ENCODE measurements around the gene ACTL10.
A peak's percentile ranks its signal among the peaks of the same experiment; 100 is the strongest.

ACTL10 gene

DNA sequence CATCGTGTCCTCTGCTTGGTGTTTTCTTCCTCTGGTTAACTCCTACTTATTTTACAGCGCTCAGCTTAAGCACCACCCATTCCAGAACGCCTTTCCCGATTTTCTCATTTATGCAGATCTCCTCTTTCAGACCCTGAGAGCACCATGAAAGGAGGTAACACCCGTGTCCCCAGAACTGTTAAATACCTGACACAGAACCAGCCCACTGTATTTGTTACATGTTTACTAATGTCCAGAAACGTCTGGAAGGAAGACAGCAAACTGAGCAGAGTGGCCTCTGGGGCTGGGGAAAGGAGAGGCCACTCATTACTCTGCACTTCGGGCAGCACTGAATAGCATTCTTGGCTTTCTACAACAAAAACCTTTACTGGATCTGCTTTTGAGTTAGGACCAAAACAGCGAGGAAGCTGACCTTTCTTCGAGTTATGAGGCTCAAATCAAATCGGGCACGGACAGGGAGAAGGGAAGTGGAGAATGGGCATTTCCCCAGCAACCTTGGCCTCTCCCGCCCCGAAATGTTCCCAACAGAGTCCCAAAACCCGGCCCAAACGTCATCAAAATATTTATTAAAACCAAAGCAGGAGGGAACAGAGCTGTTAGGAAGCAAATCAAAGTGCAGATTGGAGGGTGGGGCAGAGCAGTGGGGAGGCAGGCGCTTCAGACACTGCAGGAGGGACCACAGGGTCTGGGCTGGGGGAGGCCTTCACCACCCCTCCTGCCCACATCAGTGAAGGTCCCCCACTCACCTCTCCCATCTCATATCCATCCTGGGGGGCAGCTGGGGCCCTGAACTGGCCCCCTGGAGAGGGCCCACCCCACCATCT, 8.6 kb downstream of the ACTL10 start:
- DNase-seq (ENCODE audit: low spot score) = no peak

DNA sequence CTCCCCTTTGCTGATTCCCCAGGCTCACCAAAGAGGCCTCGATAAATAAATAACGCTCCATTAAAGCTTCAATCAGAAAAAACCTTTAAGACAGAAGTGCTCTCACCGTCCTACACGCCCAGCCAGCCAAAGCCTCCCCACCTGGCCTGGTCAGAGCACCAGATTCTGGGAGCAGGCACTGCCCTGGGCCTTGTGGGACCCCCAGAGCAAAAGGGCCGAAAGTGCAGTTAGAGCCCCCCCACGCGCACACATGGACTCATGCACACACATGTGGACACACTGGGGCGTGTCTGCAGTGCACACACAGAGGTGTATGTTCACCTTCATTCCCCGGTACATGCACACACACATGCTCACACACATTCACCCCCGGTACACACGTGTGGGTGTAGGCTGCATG, 9.4 kb downstream of the ACTL10 start:
- no peak for DNase-seq (ENCODE audit: low spot score)
- TF ChIP-seq, protein P1, sequence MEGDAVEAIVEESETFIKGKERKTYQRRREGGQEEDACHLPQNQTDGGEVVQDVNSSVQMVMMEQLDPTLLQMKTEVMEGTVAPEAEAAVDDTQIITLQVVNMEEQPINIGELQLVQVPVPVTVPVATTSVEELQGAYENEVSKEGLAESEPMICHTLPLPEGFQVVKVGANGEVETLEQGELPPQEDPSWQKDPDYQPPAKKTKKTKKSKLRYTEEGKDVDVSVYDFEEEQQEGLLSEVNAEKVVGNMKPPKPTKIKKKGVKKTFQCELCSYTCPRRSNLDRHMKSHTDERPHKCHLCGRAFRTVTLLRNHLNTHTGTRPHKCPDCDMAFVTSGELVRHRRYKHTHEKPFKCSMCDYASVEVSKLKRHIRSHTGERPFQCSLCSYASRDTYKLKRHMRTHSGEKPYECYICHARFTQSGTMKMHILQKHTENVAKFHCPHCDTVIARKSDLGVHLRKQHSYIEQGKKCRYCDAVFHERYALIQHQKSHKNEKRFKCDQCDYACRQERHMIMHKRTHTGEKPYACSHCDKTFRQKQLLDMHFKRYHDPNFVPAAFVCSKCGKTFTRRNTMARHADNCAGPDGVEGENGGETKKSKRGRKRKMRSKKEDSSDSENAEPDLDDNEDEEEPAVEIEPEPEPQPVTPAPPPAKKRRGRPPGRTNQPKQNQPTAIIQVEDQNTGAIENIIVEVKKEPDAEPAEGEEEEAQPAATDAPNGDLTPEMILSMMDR (IDR thresholded peaks at IDR 0.05; ENCODE audit: extremely low read depth, missing control alignments) = no peak

More for the DNA sequence above, 8.6 kb downstream of the ACTL10 start:
- TF ChIP-seq, protein P1 (IDR thresholded peaks at IDR 0.05; ENCODE audit: extremely low read depth, missing control alignments) = no peak

DNA sequence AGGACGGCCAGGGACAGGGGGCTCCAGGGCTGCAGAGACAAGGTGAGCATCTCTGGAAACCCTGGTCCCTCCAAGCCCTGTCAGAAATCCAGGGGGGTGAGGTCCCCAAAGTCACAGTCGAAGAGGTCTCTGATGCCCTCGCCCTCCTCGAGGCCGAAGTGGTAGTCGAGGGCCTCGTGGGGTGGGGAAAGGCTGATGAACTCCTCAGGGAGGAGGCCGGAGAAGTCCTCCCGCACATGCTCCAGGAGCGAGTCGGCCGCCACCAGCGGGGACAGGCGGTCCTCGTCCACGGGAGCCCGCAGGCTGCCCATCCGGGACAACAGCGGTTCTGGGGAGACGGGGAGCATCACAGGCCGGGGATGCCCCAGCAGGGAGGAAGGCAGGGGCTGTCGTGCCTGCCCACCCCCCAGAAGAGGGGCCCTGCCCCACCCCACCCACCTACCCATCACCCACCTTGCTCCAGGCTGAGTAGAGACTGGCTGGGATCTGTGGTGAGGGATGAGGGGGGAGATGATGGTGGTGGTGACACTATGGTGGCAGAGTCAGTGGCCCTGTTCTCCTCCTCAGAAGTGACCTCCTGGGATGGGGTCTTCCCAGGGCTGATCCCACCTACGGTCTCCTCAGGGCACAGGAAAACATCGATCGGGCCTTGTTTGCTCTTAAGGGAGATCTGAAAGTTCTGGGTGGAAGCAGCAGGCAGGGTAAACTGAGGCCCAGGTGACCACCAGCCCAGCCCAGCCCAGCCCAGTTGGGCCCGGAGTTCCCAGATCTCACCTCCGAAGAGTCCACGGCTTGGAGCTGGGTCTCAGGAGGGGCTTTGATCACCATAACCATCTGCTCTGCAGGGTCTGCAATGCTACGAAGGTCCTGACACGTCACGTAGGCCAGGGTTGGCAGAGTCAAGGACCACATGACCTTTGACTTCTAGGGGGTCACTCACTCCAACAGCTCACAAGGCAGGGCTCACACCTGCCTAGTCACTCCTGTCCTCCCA, 10.2 kb downstream of the ACTL10 start:
- TF ChIP-seq, protein P1 (IDR thresholded peaks at IDR 0.05; ENCODE audit: extremely low read depth, missing control alignments) = no peak
- DNase-seq (ENCODE audit: low spot score) = no peak

DNA sequence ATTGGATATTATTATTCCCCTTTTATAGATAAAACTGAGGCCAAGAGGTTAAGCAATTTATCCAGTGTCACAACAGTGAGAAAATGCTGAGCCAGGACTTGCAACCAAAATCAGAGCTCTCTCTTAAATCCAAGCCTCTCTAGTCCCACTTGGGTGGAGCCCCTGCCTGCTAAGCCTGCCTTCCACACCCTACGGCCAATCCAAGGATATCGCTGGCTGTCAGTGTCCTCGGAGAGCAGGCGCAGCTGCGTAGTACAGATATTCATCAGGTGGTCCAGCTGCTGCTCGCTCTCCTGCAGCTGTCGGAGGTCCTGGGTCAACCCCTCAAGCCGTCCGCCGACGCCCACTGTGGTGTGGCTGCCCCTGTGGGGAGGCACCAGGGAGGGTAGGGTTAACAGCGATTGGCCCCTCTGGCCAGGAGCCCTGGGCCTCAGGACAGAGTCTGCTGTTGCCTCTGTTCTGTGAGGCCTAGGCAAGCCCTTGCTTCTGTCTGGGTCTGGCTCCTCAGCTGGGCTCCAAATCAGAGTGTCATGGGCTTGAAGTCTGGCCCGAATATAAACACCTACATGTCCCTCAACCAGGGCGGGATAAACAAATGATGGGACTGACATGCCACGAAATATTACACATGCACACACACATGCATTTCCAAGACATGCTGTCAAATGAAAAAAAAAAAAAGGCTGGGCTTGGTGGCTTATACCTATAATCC, 11.4 kb downstream of the ACTL10 start:
- TF ChIP-seq, protein P1 (IDR thresholded peaks at IDR 0.05; ENCODE audit: extremely low read depth, missing control alignments) = no peak
- DNase-seq (ENCODE audit: low spot score) = no peak

DNA sequence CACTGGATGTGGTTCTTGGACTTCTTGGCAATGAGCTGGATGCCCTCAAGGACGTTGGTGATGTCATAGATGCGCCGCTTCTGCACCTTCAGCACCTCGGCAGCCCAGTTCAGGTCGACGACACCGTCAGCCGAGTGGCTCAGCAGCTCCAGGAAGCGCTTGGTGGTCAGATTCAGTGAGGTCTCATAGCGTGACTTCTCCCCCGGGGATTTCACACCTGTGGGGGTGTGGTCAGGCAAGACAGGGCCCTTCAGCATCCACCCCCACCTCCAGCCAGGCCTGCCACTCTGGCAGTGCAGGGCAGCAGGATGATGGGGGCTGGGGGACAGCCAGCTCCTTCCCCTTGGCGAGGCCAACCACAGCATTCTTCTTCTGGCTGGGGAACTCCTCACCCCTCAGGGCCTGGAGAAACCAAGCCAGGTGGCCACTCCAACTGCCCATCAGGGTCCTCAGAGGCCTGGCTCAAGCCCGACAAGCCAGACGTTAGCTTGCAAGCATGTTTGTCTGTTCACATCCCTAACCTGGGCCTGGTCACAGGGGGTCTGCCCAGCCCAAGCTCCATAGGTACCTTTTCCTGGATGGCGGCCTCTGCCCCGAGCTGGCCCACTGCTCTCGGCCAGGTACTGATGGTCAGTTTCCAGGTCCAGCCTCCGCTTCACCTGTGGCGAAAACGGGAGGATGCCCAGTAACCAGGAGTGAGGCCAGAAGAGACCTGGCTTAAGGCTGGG, 13.2 kb downstream of the ACTL10 start:
- peak; percentile 82 for DNase-seq (ENCODE audit: low spot score)
- TF ChIP-seq, protein P1 (IDR thresholded peaks at IDR 0.05; ENCODE audit: extremely low read depth, missing control alignments) = no peak

DNA sequence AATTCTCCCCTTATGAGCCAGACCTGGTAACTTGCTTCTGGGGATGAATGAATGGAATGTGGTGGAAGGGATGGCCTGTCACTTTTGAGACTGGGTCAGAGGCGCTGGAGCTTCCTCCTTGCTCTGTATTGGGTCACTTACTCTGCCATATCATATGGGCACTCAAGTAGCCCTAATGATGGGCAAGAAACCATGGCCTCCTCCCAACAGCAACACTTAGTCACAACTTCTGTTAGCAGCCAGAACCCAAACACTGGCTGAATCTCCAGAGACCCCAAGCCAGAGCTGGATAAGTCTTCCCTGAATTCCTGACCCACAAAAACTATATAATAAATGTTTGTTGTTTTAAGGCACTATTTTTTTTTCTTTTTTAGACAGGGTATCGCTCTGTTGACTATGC, 13.9 kb downstream of the ACTL10 start:
- TF ChIP-seq, protein P1 (IDR thresholded peaks at IDR 0.05; ENCODE audit: extremely low read depth, missing control alignments) = no peak
- no peak for DNase-seq (ENCODE audit: low spot score)
